ENCODE measurements around the gene VSNL1.

The VSNL1 gene

GRCh38 chr2:17540093-17540812 is at the start of gene VSNL1:
VSNL1 (plus strand) TSS chr2:17540696; CDS start chr2:17592075, 51,379 bp downstream.
- no peak for FAIRE-seq

GRCh38 chr2:17495590-17495989 is 44.9 kb upstream of the VSNL1 start:
- FAIRE-seq = no peak

- no peak for FAIRE-seq
These were observed 42.8 kb upstream of the VSNL1 start for GRCh38 chr2:17497718-17498117.

GRCh38 chr2:17506736-17507616 is 33.5 kb upstream of the VSNL1 start:
- no peak for FAIRE-seq

GRCh38 chr2:17515652-17516051 is 24.8 kb upstream of the VSNL1 start:
- FAIRE-seq = no peak

- FAIRE-seq = no peak
These were observed 22.9 kb upstream of the VSNL1 start for GRCh38 chr2:17517481-17518211.

GRCh38 chr2:17518212-17519154 is 22.0 kb upstream of the VSNL1 start, which contains the start of gene RAD51AP2:
RAD51AP2 (minus strand) TSS chr2:17518440; CDS start chr2:17518415, 25 bp downstream.
- FAIRE-seq = no peak

GRCh38 chr2:17519486-17519885 is 21.0 kb upstream of the VSNL1 start:
- no peak for FAIRE-seq

GRCh38 chr2:17520761-17521160 is 19.7 kb upstream of the VSNL1 start:
- FAIRE-seq = no peak

GRCh38 chr2:17521621-17522020 is 18.9 kb upstream of the VSNL1 start:
- no peak for FAIRE-seq

- no peak for FAIRE-seq
These were observed 18.2 kb upstream of the VSNL1 start for GRCh38 chr2:17522303-17522702.

- FAIRE-seq = no peak
These were observed 10.7 kb upstream of the VSNL1 start for GRCh38 chr2:17529771-17530170.

GRCh38 chr2:17533546-17533945 is 7.0 kb upstream of the VSNL1 start:
- FAIRE-seq = no peak

- FAIRE-seq = no peak
These were observed 4.1 kb upstream of the VSNL1 start for GRCh38 chr2:17536416-17536815.

GRCh38 chr2:17538022-17538843 is 2.3 kb upstream of the VSNL1 start:
- no peak for FAIRE-seq

- FAIRE-seq = no peak
These were observed 1.5 kb upstream of the VSNL1 start for GRCh38 chr2:17538844-17539554.

GRCh38 chr2:17539611-17540092 is 844 bp upstream of the VSNL1 start:
- FAIRE-seq = no peak

- no peak for FAIRE-seq
These were observed 476 bp downstream of the VSNL1 start for GRCh38 chr2:17540813-17541530.

- FAIRE-seq = no peak
These were observed 1.0 kb downstream of the VSNL1 start for GRCh38 chr2:17541531-17541950.

Measured in endometrium (tissue), 2 donors.